Loucy (cell line): Measurements from ENCODE around the gene PLEKHG5.

Experiments used
- H2AFZ ChIP-seq: fragments of 200-600 bp; sonication (generic); 2 replicates; pipeline ENCODE4 v1.6.0; 2016; ENCODE audit warnings: antibody characterized with exemption, mild to moderate bottlenecking, low read length, moderate library complexity
- H3F3A ChIP-seq: fragments of 200-600 bp; 2 replicates; pipeline ENCODE4 v1.6.0; 2016; ENCODE audit warnings: antibody characterized with exemption, low read depth, mild to moderate bottlenecking
- H3K27me3 ChIP-seq: fragments of 200-600 bp; sonication (generic); 2 replicates; pipeline ENCODE4 v1.6.1; 2014; ENCODE audit warnings: low read length, mild to moderate bottlenecking; ENCODE audit not compliant: insufficient read depth, poor library complexity, severe bottlenecking
- H3K36me3 ChIP-seq: fragments of 200-600 bp; sonication (generic); 2 replicates; pipeline ENCODE4 v1.6.1; 2016; ENCODE audit warnings: low read length; ENCODE audit not compliant: insufficient read depth
- H3K4me1 ChIP-seq: fragments of 200-600 bp; sonication (generic); 2 replicates; pipeline ENCODE4 v1.5.1; 2014; ENCODE audit warnings: low read length, mild to moderate bottlenecking; ENCODE audit not compliant: insufficient read depth, poor library complexity, severe bottlenecking
- H3K4me2 ChIP-seq: fragments of 200-600 bp; sonication (generic); 2 replicates; pipeline ENCODE4 v1.6.0; 2014; ENCODE audit warnings: antibody characterized with exemption, low read length, low read depth, mild to moderate bottlenecking; ENCODE audit not compliant: poor library complexity, severe bottlenecking
- H3K4me3 ChIP-seq: fragments of 200-600 bp; sonication (generic); 2 replicates; pipeline ENCODE4 v1.5.1; 2014; ENCODE audit warnings: low read length, mild to moderate bottlenecking, mixed read lengths; ENCODE audit not compliant: poor library complexity, severe bottlenecking
- H3K79me2 ChIP-seq: fragments of 200-600 bp; sonication (generic); 2 replicates; pipeline ENCODE4 v1.6.1; 2014; ENCODE audit warnings: low read length; ENCODE audit not compliant: insufficient read depth
- H3K9ac ChIP-seq: fragments of 200-600 bp; sonication (generic); 2 replicates; pipeline ENCODE4 v1.6.0; 2014; ENCODE audit warnings: mild to moderate bottlenecking, low read depth, low read length, moderate library complexity; ENCODE audit not compliant: poor library complexity, severe bottlenecking
- H3K9me2 ChIP-seq: fragments of 200-600 bp; sonication (generic); replicated peaks from 2 replicates; pipeline ENCODE4 v1.6.1; 2016; ENCODE audit warnings: low read depth, low read length, mixed read lengths
- H3K9me3 ChIP-seq: fragments of 200-600 bp; sonication (generic); 2 replicates; pipeline ENCODE4 v1.6.1; 2014; ENCODE audit warnings: mild to moderate bottlenecking, antibody characterized with exemption, low read length, low read depth; ENCODE audit not compliant: insufficient read depth
- H4K20me1 ChIP-seq: fragments of 200-600 bp; sonication (generic); 2 replicates; pipeline ENCODE4 v1.6.0; 2014; ENCODE audit warnings: antibody characterized with exemption, low read length, mild to moderate bottlenecking; ENCODE audit not compliant: insufficient read depth, poor library complexity, severe bottlenecking
- CTCF ChIP-seq: fragments of 200-600 bp; sonication (generic); conservative IDR thresholded peaks from 2 replicates; pipeline ENCODE4 v1.5.1; 2014; ENCODE audit warnings: mild to moderate bottlenecking, antibody characterized with exemption, low read length
- EZH2phosphoT487 ChIP-seq: fragments of 200-600 bp; IDR thresholded peaks from 2 replicates; pipeline ENCODE4 v1.6.1; 2018; ENCODE audit warnings: antibody characterized with exemption, mild to moderate bottlenecking, moderate library complexity, borderline replicate concordance

PLEKHG5 gene

DNA sequence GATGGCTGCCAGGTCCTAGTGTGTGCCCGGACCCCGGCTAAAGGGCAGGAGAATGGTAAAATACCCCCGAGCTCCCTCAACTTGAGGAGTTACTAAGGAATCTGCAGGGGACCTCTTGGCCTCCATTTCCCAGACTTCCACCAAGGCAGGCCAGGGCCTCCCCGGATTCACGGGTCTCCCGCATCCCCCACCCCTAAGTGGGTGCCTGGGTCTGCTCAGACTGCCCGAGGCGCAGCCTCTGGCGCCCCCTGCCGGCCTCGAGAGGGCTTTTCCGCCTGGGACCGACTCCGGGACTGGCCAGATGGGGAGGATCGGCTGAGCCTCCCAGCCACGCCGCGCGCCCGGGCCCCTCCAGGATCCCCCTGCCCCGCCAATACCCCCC, 1.7 kb downstream of the PLEKHG5 start:
- Histone ChIP-seq H3K4me3 (peak overlapping the region; percentile 97), H3K9ac (peak overlapping the region; percentile 92), H3K79me2 (0 out of 2 replicates have a peak, but pooled peaks cover 4% of the 10 kb centered on the region), H3K4me1 (peaks cover 28% of the 10 kb centered on the region), H4K20me1 (no peaks in the 10 kb centered on the region), H3K9me3 (no peaks in the 10 kb centered on the region), H3K4me2 (peak overlapping the region; percentile 97), H3F3A (peaks cover 5% of the 10 kb centered on the region; the same call in 1 of the 2 replicates), H3K9me2 (no peaks in the 10 kb centered on the region), H3K36me3 (no peaks in the 10 kb centered on the region), H2AFZ (peak overlapping the region; percentile 90), H3K27me3 (no peaks in the 10 kb centered on the region)
- TF ChIP-seq EZH2phosphoT487 = no peak
- TF ChIP-seq CTCF = peak; percentile 83

DNA sequence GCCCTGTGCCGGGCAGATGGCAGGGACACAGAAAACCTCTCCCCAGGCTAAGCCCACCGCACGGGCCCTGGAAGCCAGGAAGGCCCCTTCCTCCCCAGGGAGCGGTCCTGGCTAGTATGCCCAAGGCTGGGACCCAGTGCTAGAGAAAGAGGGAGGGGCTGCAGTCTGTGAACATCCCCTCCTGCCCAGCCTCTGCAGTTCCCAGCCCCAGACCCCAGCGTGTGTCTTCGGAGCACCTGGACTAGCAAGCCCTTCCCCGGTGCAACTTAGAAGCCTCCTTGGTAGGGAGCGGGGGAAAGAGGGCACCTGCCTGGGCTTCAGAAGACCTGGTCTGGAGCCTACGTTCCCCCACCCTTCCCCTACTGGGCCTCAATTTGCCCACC, 2.1 kb downstream of the PLEKHG5 start:
- peak overlapping the region; percentile 92 for H3K9ac ChIP-seq

DNA sequence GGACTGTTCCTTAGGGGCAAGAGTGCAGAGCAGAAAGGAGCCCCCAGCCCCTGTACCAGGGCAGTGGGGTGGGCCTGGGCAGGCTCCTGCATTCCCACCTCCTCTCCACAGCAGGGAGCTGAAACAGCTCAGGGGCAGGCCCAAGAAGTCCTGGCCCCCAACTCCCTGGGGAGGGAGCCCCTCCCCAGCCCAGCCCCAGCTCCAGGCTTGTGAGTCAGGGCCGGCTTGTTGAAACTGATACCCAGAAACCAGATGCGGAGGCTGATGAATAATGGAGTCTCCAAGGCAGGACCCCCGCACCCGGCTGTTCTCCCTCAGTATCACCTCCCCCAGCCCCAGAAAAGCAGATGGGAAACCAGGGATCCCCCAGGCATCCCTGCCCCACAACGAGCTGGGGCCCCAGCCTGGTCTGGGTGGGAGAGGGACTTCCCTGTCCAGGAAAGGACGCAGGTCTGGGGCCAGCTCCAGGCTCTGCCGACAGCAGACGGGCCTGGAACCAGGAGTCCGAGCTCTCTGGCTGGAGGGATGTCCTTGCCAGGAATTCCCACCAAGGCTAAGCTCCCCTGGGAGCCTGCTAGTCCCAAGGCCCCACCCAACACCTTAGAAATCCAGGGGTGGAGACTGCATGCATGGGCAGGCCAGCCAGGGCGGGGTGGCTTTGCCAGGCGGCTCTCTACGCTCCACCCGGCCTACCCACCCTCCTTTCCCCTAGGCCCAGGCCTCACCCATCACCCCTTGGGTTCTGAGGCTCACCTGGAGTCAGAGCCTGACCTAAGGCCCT, 2.7 kb downstream of the PLEKHG5 start:
- peak overlapping the region; percentile 97 for H3K4me2 ChIP-seq

More for the DNA sequence above, 2.1 kb downstream of the PLEKHG5 start:
- no peaks in the 10 kb centered on the region for H3K9me2 ChIP-seq
- H3K79me2 ChIP-seq = 0 out of 2 replicates have a peak, but pooled peaks cover 4% of the 10 kb centered on the region
- H3K4me2 ChIP-seq = peak overlapping the region; percentile 97
- no peaks in the 10 kb centered on the region for H3K27me3 ChIP-seq
- H4K20me1 ChIP-seq = no peaks in the 10 kb centered on the region
- peaks cover 28% of the 10 kb centered on the region for H3K4me1 ChIP-seq
- peak overlapping the region; percentile 70 for H2AFZ ChIP-seq
- no peaks in the 10 kb centered on the region for H3K9me3 ChIP-seq
- H3K36me3 ChIP-seq = no peaks in the 10 kb centered on the region
- peaks cover 5% of the 10 kb centered on the region; the same call in 1 of the 2 replicates for H3F3A ChIP-seq
- peak overlapping the region; percentile 97 for H3K4me3 ChIP-seq
- TF ChIP-seq EZH2phosphoT487 (no peak), CTCF (no peak)

More for the DNA sequence above, 2.7 kb downstream of the PLEKHG5 start:
- Histone ChIP-seq H3K9me3 (no peaks in the 10 kb centered on the region), H3K79me2 (0 out of 2 replicates have a peak, but pooled peaks cover 4% of the 10 kb centered on the region), H3K4me1 (peaks cover 28% of the 10 kb centered on the region), H4K20me1 (no peaks in the 10 kb centered on the region), H3K27me3 (no peaks in the 10 kb centered on the region), H2AFZ (no peak overlapping the region), H3K4me3 (no peak overlapping the region), H3F3A (peaks cover 5% of the 10 kb centered on the region; the same call in 1 of the 2 replicates), H3K36me3 (no peaks in the 10 kb centered on the region), H3K9me2 (no peaks in the 10 kb centered on the region), H3K9ac (peak overlapping the region; percentile 92)
- TF ChIP-seq EZH2phosphoT487 (no peak), CTCF (no peak)
